K562 (cell line): Measurements from ENCODE around the gene C1QL2.

Experiments
- ELF1 ChIP-seq: fragments of 200-800 bp; sonication (Bioruptor generic); IDR thresholded peaks from 2 replicates; pipeline ENCODE4 v1.6.1; 2016; ENCODE audit warnings: missing genetic modification characterization, missing compliant biosample characterization
- HEY1 ChIP-seq: fragments of 250-450 bp; sonication (Bioruptor Pico); IDR thresholded peaks from 2 replicates; pipeline ENCODE4 v1.5.0; 2020; ENCODE audit warnings: mild to moderate bottlenecking, moderate library complexity, borderline replicate concordance
- KLF6 ChIP-seq: fragments of 250-450 bp; sonication (Bioruptor Pico); IDR thresholded peaks from 2 replicates; pipeline ENCODE4 v1.4.0; 2020; ENCODE audit warnings: mild to moderate bottlenecking, moderate library complexity, borderline replicate concordance
- MYC ChIP-seq, 2 experiments: fragments of 250-450 bp in 1 of 2; sonication (Bioruptor Pico) in 1 of 2; IDR thresholded peaks; 2 replicates each; pipeline versions ENCODE4 v1.5.1 to v1.6.1; 2012 to 2021; ENCODE audit warnings: low read depth in 2 of 2, borderline replicate concordance in 1 of 2, improper control_type of control experiment in 1 of 2, low read length in 1 of 2, mild to moderate bottlenecking in 1 of 2, moderate library complexity in 1 of 2
- SIN3A ChIP-seq, 2 experiments: fragments of 150-350 bp in 1 of 2; IDR thresholded peaks; 2 replicates each; pipeline ENCODE4 v1.6.1; 2011 to 2016; ENCODE audit warnings: borderline replicate concordance in 2 of 2, low read depth in 2 of 2, low read length in 2 of 2, mild to moderate bottlenecking in 2 of 2, moderate library complexity in 2 of 2; ENCODE audit not compliant: control insufficient read depth in 1 of 2
- TGIF2 ChIP-seq: sonication (generic); formaldehyde crosslinking; IDR thresholded peaks from 2 replicates; pipeline ENCODE4 v1.8.1; 2022; ENCODE audit warnings: mild to moderate bottlenecking, missing genetic modification reagents, moderate library complexity
- ZFP1 ChIP-seq: fragments of 450-650 bp; formaldehyde crosslinking; IDR thresholded peaks from 2 replicates; pipeline ENCODE4 v1.4.0; 2020; ENCODE audit warnings: mild to moderate bottlenecking, mixed read lengths
- TF ChIP-seq, protein P1 (sequence below), 3 experiments: IDR thresholded peaks in 2 of 3; conservative IDR thresholded peaks in 1 of 3; 2 replicates each; pipeline ENCODE4 v1.5.1; 2011 to 2012; ENCODE audit warnings: low read length in 3 of 3, mild to moderate bottlenecking in 3 of 3, control low read depth in 2 of 3, improper control_type of control experiment in 1 of 3, inconsistent platforms in 1 of 3, low read depth in 1 of 3, mixed read lengths in 1 of 3, moderate library complexity in 1 of 3; ENCODE audit not compliant: insufficient read depth in 2 of 3

GRCh38 chr2:119195887-119196286, 37.3 kb upstream of the C1QL2 start:
- TF ChIP-seq TGIF2 (CRISPR knock-in tag) (no peak), MYC (IDR thresholded peaks at IDR 0.05; ENCODE audit: low read depth, low read length) (no peak), MYC (CRISPR knock-in tag; IDR thresholded peaks at IDR 0.05; ENCODE audit: borderline replicate concordance, low read depth) (no peak), HEY1 (CRISPR knock-in tag) (no peak), ELF1 (tag) (no peak), ZFP1 (CRISPR knock-in tag) (no peak), KLF6 (CRISPR knock-in tag) (no peak), SIN3A (IDR thresholded peaks at IDR 0.05; ENCODE audit: borderline replicate concordance in 2 of 2, control insufficient read depth in 1 of 2, low read depth in 2 of 2, low read length in 2 of 2) (no peak)
- TF ChIP-seq, protein P1, sequence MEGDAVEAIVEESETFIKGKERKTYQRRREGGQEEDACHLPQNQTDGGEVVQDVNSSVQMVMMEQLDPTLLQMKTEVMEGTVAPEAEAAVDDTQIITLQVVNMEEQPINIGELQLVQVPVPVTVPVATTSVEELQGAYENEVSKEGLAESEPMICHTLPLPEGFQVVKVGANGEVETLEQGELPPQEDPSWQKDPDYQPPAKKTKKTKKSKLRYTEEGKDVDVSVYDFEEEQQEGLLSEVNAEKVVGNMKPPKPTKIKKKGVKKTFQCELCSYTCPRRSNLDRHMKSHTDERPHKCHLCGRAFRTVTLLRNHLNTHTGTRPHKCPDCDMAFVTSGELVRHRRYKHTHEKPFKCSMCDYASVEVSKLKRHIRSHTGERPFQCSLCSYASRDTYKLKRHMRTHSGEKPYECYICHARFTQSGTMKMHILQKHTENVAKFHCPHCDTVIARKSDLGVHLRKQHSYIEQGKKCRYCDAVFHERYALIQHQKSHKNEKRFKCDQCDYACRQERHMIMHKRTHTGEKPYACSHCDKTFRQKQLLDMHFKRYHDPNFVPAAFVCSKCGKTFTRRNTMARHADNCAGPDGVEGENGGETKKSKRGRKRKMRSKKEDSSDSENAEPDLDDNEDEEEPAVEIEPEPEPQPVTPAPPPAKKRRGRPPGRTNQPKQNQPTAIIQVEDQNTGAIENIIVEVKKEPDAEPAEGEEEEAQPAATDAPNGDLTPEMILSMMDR (IDR thresholded peaks at IDR 0.05 in 2 of 3, conservative IDR thresholded peaks at IDR 0.05 in 1 of 3; ENCODE audit: insufficient read depth in 2 of 3, low read depth in 1 of 3, low read length in 3 of 3), result no peak
